Liver (tissue), 9 donors: Measurements from ENCODE around the gene AGPAT4. TPM values are rescaled to one million over a fixed set of nuclear protein-coding genes. Genes with fewer than 3 reads are reported as not detected.

Experiments used
- DNase-seq: peaks from one replicate; pipeline ENCODE4 v3.0.0-alpha.2; 2017; ENCODE audit warnings: low spot score
- H3K27ac ChIP-seq, 2 donors: one replicate each; pipeline ENCODE4 v1.7.0; 2013; ENCODE audit warnings: inconsistent platforms in 2 of 2, low read length in 2 of 2, control low read depth in 1 of 2, low read depth in 1 of 2, mild to moderate bottlenecking in 1 of 2
- H3K27me3 ChIP-seq, 4 donors: one replicate each; pipeline versions ENCODE4 v1.6.1 to v1.7.0; 2013; ENCODE audit warnings: low read length in 3 of 4, inconsistent platforms in 1 of 4, mild to moderate bottlenecking in 1 of 4, moderate library complexity in 1 of 4; ENCODE audit not compliant: control insufficient read depth in 4 of 4, insufficient read depth in 4 of 4
- H3K36me3 ChIP-seq, 4 donors: one replicate each; pipeline versions ENCODE4 v1.6.1 to v1.7.0; 2013; ENCODE audit warnings: low read length in 3 of 4, mild to moderate bottlenecking in 3 of 4, low read depth in 1 of 4, moderate library complexity in 1 of 4; ENCODE audit not compliant: control insufficient read depth in 4 of 4, insufficient read depth in 3 of 4
- H3K4me1 ChIP-seq, 4 donors: one replicate each; pipeline versions ENCODE4 v1.6.1 to v1.7.0; 2013; ENCODE audit warnings: low read length in 3 of 4, mild to moderate bottlenecking in 3 of 4, moderate library complexity in 1 of 4; ENCODE audit not compliant: control insufficient read depth in 4 of 4, insufficient read depth in 4 of 4
- H3K4me3 ChIP-seq, 3 donors: one replicate each; pipeline versions ENCODE4 v1.6.1 to v1.7.0; 2013; ENCODE audit warnings: low read length in 3 of 3, control low read depth in 1 of 3, low read depth in 1 of 3, mild to moderate bottlenecking in 1 of 3
- H3K9ac ChIP-seq, 2 donors: one replicate each; pipeline ENCODE4 v1.7.0; 2013; ENCODE audit warnings: low read length in 2 of 2, mild to moderate bottlenecking in 2 of 2, moderate library complexity in 2 of 2, control low read depth in 1 of 2, low read depth in 1 of 2
- H3K9me3 ChIP-seq, 4 donors: one replicate each; pipeline versions ENCODE4 v1.6.1 to v1.7.0; 2013; ENCODE audit warnings: low read length in 3 of 4; ENCODE audit not compliant: control insufficient read depth in 4 of 4
- CTCF ChIP-seq: fragments of 150-350 bp; IDR thresholded peaks from 2 replicates; pipeline ENCODE4 v1.5.1; 2017; ENCODE audit warnings: improper control_type of control experiment, low read depth, low read length; ENCODE audit not compliant: missing input control
- EGR1 ChIP-seq, 2 donors: IDR thresholded peaks; 2 replicates each; pipeline ENCODE4 v1.6.1; 2016 to 2018; ENCODE audit warnings: antibody characterized with exemption in 2 of 2, low read depth in 2 of 2
- FOXA1 ChIP-seq: IDR thresholded peaks from 2 replicates; pipeline ENCODE4 v1.6.1; 2016; ENCODE audit warnings: antibody characterized with exemption
- FOXA2 ChIP-seq: IDR thresholded peaks from 2 replicates; pipeline ENCODE4 v1.6.1; 2016; ENCODE audit warnings: antibody characterized with exemption
- GABPA ChIP-seq, 2 donors: IDR thresholded peaks in 1 of 2; conservative IDR thresholded peaks in 1 of 2; 2 replicates each; pipeline ENCODE4 v1.6.1; 2016; ENCODE audit warnings: antibody characterized with exemption in 2 of 2, mild to moderate bottlenecking in 1 of 2, moderate library complexity in 1 of 2
- HNF4A ChIP-seq, 2 donors: conservative IDR thresholded peaks; 2 replicates each; pipeline ENCODE4 v1.6.1; 2016; ENCODE audit warnings: antibody characterized with exemption in 2 of 2, mild to moderate bottlenecking in 2 of 2
- HNF4G ChIP-seq: IDR thresholded peaks from 2 replicates; pipeline ENCODE4 v1.6.1; 2016; ENCODE audit warnings: antibody characterized with exemption
- JUND ChIP-seq, 2 donors: IDR thresholded peaks; 2 replicates each; pipeline ENCODE4 v1.6.1; 2016; ENCODE audit warnings: antibody characterized with exemption in 2 of 2
- MAX ChIP-seq: IDR thresholded peaks from 2 replicates; pipeline ENCODE4 v1.6.1; 2016; ENCODE audit warnings: antibody characterized with exemption
- NR2F2 ChIP-seq: IDR thresholded peaks from 2 replicates; pipeline ENCODE4 v1.6.1; 2016; ENCODE audit warnings: antibody characterized with exemption
- RAD21 ChIP-seq, 2 donors: IDR thresholded peaks; 2 replicates each; pipeline ENCODE4 v1.6.1; 2016; ENCODE audit warnings: antibody characterized with exemption in 2 of 2, mild to moderate bottlenecking in 2 of 2
- REST ChIP-seq: IDR thresholded peaks from 2 replicates; pipeline ENCODE4 v1.6.1; 2016; ENCODE audit warnings: antibody characterized with exemption, mild to moderate bottlenecking
- RXRA ChIP-seq, 2 donors: IDR thresholded peaks; 2 replicates each; pipeline ENCODE4 v1.6.1; 2017 to 2018; ENCODE audit warnings: antibody characterized with exemption in 2 of 2, mild to moderate bottlenecking in 1 of 2
- SP1 ChIP-seq: IDR thresholded peaks from 2 replicates; pipeline ENCODE4 v1.6.1; 2018; ENCODE audit warnings: antibody characterized with exemption, mild to moderate bottlenecking
- TAF1 ChIP-seq: conservative IDR thresholded peaks from 2 replicates; pipeline ENCODE4 v1.6.1; 2016; ENCODE audit warnings: antibody characterized with exemption, mild to moderate bottlenecking
- YY1 ChIP-seq: IDR thresholded peaks from 2 replicates; pipeline ENCODE4 v1.6.1; 2016; ENCODE audit warnings: antibody characterized with exemption, mild to moderate bottlenecking
- ZBTB33 ChIP-seq: IDR thresholded peaks from 2 replicates; pipeline ENCODE4 v1.6.1; 2016; ENCODE audit warnings: antibody characterized with exemption
- WGBS: extraction: QIAGEN DNeasy Blood & Tissue Kit; methylation state at CpG from one replicate; pipeline ENCODE4 v1.1.7; 2013; 5-methylcytosine and 5-hydroxymethylcytosine counted together
- polyA plus RNA-seq, 2 donors: library from polyadenylated mRNA; stranded (reverse) in 1 of 2; unstranded in 1 of 2; fragments of 200-250 nt in 1 of 2; fragments of >200 nt in 1 of 2; fragmentation: Nextera tagmentation in 1 of 2; extraction: Ambion mirVana in 1 of 2; gene quantifications; one replicate each; pipeline versions ENCODE4 v1.2.1 to v1.2.3, GENCODE V29; 2013 to 2015
- total RNA-seq, 2 donors: library from RNA; depleted of rRNA; stranded (reverse); fragments of >200 nt; gene quantifications; one replicate each; pipeline ENCODE4 v1.2.3, GENCODE V29; 2014
- donor health status: healthy.
- donor health status: healthy.
- donor health status: healthy.
- donor health status: healthy.
- donor health status: healthy.

Gene AGPAT4
- total and polyA plus RNA-seq, 4 donors, result 0.44 to 17.5 (median 0.69) TPM

GRCh38 chr6:161223646-161224045, 50.2 kb downstream of the AGPAT4 start:
- no peak overlapping the region for H3K4me3 ChIP-seq
- H3K9me3 ChIP-seq, result no peaks in the 10 kb centered on the region
- no peak overlapping the region for H3K9ac ChIP-seq
- no peak overlapping the region for H3K27ac ChIP-seq
- H3K4me1 ChIP-seq, result no peaks in the 10 kb centered on the region
- DNase-seq, result no peak
- no peaks in the 10 kb centered on the region for H3K36me3 ChIP-seq
- TF ChIP-seq FOXA1 (no peak), HNF4A (conservative IDR thresholded peaks at IDR 0.05) (no peak), TAF1 (no peak), HNF4G (no peak), CTCF (no peak), RAD21 (IDR thresholded peaks at IDR 0.05) (no peak), ZBTB33 (no peak), RXRA (IDR thresholded peaks at IDR 0.05) (no peak), EGR1 (IDR thresholded peaks at IDR 0.05; ENCODE audit: low read depth in 2 of 2) (no peak), GABPA (IDR thresholded peaks at IDR 0.05 in 1 of 2, conservative IDR thresholded peaks at IDR 0.05 in 1 of 2) (no peak), MAX (no peak), FOXA2 (no peak), NR2F2 (no peak), REST (no peak)
- WGBS, result 86% methylated on average over 3 of the region's 3 CpGs
- no peaks in the 10 kb centered on the region for H3K27me3 ChIP-seq

GRCh38 chr6:161222706-161223234, 51.1 kb downstream of the AGPAT4 start:
- Histone ChIP-seq H3K9me3 (no peaks in the 10 kb centered on the region), H3K27ac (no peak overlapping the region), H3K4me3 (no peak overlapping the region), H3K9ac (no peak overlapping the region), H3K4me1 (no peaks in the 10 kb centered on the region), H3K27me3 (no peaks in the 10 kb centered on the region), H3K36me3 (no peaks in the 10 kb centered on the region)
- WGBS, result 86% methylated on average over 8 of the region's 8 CpGs
- no peak for DNase-seq
- TF ChIP-seq GABPA (IDR thresholded peaks at IDR 0.05 in 1 of 2, conservative IDR thresholded peaks at IDR 0.05 in 1 of 2), result no peak
- no peak for TF ChIP-seq TAF1
- TF ChIP-seq NR2F2, result no peak
- no peak for TF ChIP-seq HNF4G
- TF ChIP-seq YY1, result no peak
- TF ChIP-seq SP1, result no peak
- no peak for TF ChIP-seq FOXA1
- TF ChIP-seq REST, result no peak
- TF ChIP-seq JUND (IDR thresholded peaks at IDR 0.05), result no peak
- TF ChIP-seq ZBTB33, result no peak
- TF ChIP-seq RAD21 (IDR thresholded peaks at IDR 0.05), result no peak
